ENCODE results near the gene TRIP13.

- TF ChIP-seq CTCF (IDR thresholded peaks at IDR 0.05): no peak
- TF ChIP-seq REST (IDR thresholded peaks at IDR 0.05; ENCODE audit: insufficient read depth in 1 of 2, low read depth in 2 of 2, low read length in 1 of 2): no peak
- TF ChIP-seq POLR2AphosphoS5 (IDR thresholded peaks at IDR 0.05; ENCODE audit: low read depth, low read length): no peak
- TF ChIP-seq SIN3A (IDR thresholded peaks at IDR 0.05; ENCODE audit: borderline replicate concordance, insufficient read depth, low read depth, low read length): no peak
Observed at GRCh38 chr5:949275-949543, 56.5 kb downstream of the TRIP13 start.

All from Panc1 (cell line).